OCI-M2 (cell line): ENCODE results near the gene ITSN1.

Experiments
- DNase-seq: peaks from one replicate; lab custom pipeline; 2025; ENCODE audit not compliant: unreplicated experiment; lab: John Stamatoyannopoulos, UW

Gene ITSN1

DNA sequence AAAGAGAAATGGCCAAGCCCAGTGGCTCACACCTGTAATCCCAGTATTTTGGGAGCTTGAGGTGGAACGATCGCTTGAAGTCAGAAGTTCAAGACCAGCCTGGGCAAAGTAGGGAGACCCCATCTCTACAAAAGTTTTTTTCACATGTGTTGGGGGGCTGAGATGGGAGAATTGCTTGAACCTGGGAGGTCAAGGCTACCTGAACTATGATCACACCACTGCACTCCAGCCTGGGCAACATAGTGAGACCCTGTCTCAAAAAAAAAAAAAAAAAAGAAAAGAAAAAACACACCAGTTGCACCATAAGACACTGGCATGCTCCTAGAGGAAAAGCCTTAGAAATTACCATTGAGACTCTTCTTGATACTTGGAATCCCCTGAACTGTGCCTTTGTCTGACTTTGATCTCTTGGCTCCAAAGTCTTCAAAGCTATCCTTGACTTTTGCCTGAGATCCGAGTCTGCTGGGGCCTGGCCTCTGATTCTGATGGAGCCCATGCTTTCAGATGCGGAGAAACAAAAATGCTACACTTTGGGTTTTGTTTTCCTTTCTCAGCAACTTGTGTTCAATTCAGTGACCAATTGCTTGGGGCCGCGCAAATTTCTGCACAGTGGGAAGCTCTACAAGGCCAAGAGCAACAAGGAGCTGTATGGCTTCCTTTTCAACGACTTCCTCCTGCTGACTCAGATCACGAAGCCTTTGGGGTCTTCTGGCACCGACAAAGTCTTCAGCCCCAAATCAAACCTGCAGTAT is 239.6 kb downstream of the ITSN1 start:
- no peak for DNase-seq

DNA sequence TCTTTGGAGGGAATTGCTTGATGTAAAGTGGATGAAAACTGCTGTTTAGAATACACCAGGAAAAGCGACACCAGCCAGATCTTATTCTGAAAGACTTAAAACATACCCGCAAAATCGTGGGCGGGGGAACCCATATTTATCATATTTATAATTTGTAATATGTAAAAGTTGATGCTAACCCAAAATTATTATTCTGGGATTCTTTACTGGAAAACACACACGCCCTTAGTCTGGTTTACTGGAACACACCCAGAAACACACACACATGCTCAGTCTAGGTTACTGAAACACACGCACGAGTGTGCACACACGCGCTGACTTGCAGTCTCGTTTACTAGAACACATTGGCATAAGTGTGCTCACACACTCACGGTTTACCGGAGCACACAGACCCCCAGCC is 240.8 kb downstream of the ITSN1 start:
- no peak for DNase-seq

DNA sequence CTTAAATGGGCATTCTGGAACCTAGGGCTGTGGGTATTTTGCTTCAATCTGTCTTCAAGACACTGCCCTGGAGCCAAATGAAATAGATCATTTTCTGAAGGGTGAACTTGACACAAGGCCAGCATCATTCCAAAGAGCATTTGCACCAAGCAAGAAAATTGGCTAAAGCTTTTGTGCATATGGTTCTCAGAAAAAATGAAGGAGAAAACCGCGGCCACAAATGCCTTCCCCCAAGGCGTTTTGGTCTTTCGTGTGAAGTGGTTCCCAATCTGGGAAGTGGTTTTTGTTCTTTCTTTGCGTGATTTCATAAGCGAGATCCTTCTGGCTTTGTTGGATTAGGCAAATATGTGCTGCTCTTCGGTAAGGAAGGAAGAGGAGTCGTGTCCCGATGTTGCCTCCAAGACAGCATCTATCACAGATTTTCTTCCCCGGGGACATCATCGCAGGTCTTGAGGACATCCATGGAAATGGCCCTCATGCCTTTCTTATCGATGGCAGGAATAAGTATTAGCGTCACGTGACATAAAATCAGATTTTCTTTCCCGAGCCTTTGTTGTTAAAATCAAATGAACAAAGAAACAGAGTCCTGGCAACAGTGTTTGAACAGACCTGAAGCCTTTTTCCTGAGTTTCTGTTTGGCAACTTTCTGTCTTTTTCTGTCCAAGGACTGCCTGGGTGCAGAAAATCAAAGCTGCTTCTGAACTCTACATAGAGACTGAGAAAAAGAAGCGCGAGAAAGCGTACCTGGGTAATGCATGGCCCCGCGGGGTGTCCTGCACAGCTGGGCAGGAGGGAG is 242.3 kb downstream of the ITSN1 start:
- no peak for DNase-seq

DNA sequence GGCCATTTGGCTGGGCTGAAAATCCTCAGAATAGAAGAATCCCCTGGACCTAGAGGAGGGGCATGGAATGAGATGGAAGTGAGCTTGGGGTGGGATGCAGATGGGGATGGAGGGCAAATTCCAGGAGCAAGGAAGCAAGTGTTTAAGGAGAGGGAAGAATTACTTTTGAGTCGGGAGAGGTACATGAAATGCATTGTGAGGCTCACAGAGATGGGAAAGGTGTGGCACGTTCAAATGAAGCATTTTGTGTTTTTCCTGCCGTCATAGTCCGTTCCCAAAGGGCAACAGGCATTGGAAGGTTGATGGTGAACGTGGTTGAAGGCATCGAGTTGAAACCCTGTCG is 242.8 kb downstream of the ITSN1 start:
- DNase-seq = no peak

DNA sequence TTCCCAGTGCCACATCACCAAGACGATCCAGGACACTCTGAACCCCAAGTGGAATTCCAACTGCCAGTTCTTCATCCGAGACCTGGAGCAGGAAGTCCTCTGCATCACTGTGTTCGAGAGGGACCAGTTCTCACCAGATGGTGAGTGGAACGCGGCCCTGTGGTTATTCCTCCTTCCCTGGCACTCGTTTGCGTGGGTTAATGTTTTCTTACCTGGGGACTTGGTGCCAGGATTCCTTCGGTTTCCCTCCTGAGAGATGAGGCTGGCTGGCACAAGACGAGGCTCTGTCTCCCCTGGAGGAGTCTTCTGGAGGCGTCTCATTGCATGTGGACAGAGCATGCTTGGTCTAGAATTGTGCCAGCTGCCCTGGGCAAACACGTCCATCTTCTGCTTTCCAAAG is 244.0 kb downstream of the ITSN1 start:
- DNase-seq = no peak

DNA sequence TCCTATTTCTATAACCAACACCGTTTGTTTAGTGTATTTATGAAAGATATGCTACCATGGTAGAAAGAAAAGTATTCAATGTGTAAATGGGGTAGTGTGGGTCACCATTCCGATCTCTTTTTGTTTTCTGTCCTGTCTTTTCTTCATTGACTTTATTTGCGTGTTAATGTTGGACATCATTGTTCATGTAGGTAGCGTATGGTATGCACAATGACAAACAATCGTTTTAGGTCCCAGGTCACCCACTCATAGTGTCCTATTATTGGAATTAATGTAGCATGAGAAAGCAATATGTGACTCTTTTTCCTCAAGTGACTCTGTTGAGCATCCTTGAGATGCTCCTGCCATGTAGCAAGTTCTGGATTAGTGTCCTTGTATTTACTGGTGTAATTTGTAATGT is 247.9 kb downstream of the ITSN1 start:
- DNase-seq = no peak

DNA sequence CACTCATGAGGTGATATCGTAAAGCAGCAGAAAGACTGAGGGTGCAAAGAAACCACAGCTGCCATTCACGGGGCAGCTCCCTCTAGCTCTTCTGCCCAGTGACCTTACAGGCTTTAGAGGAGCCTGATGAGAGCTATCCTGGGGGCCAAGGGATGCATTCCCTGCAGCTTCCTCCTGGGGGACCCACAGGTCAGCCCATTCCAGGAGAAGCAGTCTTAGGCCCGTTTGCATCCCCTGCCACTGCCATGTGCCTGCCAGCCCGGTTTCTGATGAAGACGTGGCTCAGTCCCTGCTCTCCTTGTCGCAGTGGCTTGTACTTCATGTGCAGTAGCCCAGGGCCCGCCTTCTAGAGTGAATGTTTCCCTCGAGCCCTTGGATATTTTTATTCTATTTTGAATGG is 250.6 kb downstream of the ITSN1 start:
- no peak for DNase-seq

DNA sequence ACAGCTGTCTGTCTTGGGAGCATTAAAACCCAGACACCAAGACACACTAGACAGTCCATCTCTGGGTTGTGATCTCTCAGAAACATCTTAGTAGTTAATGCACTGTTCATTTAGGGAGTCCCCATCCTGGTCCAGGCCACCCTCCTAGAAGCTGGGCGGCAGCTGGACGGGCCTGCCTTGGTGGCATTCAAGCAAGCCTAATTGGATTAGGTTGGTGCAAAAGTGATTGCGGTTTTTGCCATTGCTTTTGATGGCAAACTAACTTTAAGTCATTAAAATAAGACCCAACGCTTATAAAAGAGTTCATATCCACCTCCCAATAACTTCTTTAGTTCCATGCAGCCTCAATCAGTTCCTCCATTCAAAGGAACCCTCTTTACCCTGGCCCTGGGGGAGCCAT is 251.6 kb downstream of the ITSN1 start:
- no peak for DNase-seq

DNA sequence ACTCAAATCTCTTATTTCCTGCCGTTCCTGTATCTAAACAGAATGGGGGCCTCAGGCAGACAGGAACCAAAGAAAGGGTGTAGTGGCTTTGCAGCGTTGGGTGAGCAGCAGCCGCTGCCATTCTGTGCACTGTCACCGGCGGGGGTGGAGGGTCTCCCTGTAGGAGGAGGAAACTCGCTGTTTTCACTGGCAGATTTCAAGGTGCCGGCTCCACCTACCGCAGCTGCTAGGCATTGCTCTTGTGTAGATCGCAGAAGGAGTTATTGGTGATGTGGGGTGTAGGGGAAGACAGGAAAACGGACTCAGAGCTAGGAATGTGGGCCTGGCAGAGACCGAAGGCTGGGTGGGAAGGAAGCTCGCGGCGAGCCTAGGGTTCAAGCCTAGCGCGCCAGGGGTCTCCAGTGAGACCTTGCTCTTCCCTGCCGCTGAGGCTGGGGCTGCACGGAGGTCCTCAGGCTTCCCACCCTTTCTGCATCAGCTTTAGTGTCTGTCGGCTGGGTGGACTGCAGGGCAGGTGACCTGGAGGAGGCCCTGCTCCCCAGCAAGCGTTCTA is 252.5 kb downstream of the ITSN1 start:
- DNase-seq = peak; percentile 76

DNA sequence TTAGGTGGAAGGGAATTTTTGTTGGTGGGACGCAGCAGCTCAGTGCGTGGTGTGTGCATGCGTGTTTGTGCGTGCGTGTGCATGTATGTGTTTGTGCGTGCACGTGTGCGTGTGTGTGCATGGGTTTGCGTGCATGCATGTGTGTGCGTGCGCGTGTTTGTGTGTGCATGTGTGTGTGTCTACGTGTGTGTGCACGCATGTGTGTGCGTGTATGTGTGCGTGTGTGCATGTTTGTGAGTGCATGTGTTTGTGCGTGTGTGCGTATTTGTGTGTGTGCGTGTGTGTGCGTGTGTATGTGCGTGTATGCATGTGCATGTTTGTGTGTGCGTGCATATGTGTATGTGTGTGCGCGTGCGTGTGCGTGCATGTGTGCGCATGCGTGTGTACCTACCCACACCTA is 253.1 kb downstream of the ITSN1 start:
- DNase-seq = no peak

DNA sequence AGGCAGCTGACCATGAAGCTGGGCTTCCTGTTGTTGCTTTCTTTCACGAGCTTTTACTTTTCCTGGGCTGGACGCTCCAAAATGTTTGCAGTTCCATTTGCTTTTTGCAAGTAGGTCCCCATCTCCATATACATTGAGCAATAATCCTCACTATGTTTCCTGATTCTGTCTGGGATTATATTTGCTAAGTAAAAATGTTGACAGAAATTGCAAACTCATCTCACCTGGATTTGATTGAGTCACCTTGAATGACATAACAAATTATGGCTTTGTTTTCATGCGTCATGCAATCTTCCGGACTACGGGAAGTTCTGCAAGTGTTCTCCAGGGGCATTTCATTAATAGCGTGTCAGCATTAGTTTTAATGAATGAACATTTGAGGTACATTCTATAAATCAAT is 254.4 kb downstream of the ITSN1 start:
- DNase-seq = no peak

DNA sequence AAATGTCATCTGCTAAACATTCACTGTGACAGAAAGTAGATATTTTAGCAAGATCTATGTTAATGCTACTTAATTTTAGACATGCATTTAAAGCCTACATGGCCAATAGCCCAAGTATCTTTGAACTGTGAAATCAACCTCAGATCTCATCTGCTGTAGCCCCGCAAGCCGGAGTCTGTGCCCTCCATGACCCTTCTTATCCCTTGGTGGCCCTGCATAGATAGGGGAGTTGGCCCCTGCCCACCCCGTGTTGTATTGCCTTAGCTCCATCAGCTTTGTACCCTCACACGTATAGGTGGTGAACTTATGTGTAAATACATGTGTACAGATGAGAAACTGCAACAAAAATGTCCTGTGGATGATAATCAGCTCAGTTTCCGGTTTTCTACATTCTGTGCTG is 254.8 kb downstream of the ITSN1 start:
- DNase-seq = no peak

DNA sequence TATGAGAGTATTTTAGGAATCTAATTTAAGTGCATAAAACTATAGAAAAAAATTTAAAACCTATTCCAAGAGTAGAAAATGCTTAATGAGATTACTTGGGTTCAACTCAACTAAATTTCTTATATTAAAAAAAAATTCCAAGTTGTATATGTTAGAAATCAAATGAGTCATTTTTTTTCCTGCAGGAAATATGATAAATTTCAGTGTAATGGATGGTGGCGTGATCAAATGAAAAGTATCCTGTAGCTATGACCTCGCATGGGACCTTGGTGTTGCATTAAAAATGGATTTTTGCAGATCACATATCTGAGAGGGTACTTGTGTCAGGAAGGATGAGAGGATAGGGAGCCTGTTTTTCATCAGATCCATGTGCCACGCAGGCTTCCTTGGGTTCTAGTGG is 255.4 kb downstream of the ITSN1 start:
- no peak for DNase-seq

DNA sequence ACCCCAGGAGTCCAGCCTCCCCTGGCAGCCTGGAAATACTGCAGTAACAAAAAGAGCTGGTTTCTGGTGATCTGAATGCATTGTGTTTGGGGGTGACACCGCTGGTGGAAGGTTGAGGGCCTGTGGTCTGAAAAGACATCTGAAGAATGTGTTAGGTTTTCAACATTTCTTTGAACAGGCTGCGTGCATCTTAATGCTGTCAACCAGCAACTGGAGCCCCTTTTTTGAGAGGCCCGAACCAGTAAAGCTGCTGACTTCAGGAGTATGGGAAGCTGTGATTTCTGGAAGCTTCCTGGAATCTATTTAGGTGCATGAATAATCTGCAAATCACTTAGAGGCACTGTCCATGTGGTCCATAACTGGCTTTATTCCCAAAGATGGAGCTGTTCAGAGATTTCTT is 256.3 kb downstream of the ITSN1 start:
- no peak for DNase-seq

DNA sequence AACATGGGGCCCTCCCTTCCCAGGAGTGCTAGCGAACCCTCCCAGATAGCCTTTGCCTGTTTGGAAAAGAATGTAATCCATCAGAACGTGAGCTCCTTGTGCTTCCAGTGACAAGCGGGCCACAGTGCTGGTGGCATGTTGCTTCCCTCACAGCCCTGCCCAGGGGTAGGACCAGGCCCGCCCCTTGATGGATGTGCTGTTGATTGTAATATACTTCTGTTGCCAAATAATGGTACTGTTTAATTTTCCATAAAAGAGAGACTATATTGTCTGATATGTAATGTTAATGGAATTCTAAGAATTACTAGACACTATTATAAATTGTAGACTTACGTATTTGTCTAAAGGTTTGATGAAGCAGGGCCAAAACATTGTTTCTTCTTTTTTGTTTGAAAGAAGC is 256.9 kb downstream of the ITSN1 start:
- no peak for DNase-seq

DNA sequence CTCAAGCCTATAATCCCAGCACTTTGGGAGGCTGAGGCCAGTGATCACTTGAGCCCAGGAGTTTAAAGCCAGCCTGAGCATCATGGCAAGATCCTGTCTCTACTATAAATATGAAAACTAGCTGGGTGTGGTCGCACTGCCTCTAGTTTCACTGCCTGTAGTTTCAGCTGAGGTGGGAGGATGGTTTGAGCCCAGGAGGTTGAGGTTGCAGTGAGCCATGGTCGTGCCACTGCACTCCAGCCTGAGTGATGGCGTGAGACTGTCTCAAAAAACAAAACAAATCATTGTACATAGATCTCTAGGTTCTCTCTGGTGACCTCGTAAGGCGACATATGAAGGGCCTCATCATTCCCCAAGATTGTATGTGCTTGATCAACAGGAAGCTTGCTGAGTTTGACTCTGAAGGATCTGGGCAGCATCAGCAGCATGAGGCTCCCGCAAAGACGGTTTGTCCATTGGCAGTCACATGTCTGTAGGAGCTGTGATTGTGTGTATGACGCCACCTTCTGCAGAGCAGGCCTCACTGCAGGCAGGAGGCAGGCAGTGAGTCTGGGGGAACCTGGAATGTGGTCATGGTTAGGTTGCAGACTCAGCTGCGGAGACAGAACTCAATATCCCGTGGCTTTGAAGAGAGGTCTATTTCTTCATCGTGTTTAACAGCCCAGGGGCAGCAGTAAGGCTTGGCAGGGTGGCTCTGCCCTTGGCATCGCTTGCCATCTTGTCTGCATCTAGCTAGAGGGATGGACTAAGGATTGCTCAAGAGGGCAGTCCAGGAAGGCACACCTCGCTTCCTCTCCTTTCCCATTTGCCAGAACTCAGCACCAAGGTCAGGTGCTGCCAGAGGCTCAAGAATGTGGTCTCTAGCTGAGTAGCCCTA is 259.3 kb downstream of the ITSN1 start:
- no peak for DNase-seq

DNA sequence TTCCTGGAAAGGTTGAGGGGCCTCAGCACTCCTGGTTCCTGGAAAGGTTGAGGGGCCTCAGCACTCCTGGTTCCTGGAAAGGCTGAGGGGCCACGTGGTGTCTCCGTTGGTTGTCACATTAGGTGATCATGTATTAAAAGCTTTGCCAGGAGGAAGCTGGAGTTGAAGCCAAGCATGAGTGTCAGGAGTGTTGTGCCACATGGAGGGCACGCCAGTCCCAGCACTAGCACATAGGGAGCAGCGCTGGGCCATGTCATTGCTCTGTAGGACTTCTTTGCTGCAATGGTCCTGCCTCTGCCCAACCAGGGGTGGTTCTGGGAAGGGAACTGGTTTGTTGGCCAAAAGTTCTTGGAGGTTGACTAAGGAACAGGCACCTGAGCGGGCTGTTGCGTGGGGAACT is 260.0 kb downstream of the ITSN1 start:
- no peak for DNase-seq

DNA sequence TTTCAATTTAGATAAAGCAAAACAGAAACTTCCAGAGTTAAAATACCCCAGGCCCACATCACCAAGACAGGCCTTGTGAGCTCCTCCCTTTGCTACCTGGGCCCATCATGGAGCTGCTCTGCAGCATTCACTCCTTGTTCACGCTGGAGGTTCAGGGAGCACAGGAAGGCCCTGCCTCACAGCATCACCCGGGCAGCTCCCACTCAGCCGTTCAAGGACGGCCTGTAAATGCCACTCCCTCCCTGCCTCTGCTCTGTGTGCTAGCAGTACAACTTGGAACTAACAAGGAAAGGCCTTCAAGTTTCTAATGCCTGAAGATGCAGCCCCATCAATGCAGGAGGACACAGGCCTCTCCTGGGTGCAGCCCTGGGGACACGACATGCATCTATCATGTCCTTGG is 261.7 kb downstream of the ITSN1 start:
- DNase-seq = no peak

DNA sequence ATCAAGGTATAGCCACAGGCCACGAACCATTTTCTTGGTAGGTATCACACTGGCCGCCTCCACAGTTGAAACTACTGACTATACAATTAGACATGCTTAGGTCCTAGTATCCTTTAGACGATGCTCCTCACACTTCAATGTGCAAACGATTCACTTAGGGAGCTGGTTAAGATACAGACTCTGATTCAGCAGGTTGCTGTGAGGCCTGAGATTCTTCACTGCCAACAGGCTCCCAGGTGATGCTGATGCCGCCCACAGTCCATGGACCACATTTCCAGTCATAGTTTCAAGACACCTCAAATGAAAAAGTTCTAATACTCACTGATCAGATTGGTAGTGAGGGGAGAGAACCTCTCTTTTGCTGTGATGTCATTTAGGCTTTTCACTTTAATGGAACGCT is 266.5 kb downstream of the ITSN1 start:
- DNase-seq = no peak

DNA sequence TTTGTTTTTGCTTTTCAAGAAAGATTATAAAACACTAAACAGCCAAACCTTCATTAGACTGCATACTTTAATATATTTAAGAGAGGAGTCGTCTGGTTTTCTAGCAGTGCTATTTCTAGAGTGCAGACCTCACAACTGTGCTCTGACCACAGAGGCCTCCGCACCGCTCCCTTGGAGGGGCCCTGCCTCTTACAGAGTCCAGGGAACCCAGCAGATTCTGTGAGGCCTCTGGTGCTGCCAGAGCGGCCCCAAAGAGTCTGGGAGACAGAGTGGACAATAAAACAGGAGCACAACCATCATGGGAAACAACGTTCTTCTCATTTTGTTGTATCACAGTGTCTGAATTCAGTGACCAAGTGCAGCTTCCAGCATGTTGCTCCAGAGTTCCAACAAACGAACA is 267.5 kb downstream of the ITSN1 start:
- no peak for DNase-seq

DNA sequence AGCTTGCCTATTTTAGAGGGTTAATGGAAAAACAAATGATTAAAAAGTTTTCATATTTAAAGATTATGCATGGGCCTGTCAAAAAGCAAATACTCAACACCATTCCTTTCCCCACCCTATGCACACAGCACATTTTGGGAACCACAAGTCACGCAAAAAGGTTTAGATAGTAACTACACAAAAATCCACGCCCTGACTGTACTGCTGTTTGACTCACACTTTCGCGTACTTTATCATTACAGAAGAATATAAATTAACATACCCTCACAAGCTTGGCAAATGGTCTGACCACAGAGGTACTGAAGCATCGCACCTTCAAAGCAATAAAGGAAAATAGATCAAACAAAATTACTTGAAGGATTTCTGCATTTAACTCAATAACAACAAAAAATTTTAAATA is 271.9 kb downstream of the ITSN1 start:
- DNase-seq = no peak
